Measurements from ENCODE around the gene RAMAC. TPM values are rescaled to one million over a fixed set of nuclear protein-coding genes. Genes with fewer than 3 reads are reported as not detected.

Gene RAMAC
- total and polyA plus RNA-seq, 2 of the 4 experiments (the other 2 are of a cell fraction) = 23.6 to 29.6 TPM

GRCh38 chr15:82937712-82938058, 48.3 kb upstream of the RAMAC start:
- TF ChIP-seq MAFK (IDR thresholded peaks at IDR 0.05; ENCODE audit: low read depth, low read length) (no peak), NFE2L2 (IDR thresholded peaks at IDR 0.05; ENCODE audit: low read depth, low read length) (no peak), RCOR1 (IDR thresholded peaks at IDR 0.05; ENCODE audit: insufficient replicate concordance, low read length) (no peak), USF2 (IDR thresholded peaks at IDR 0.05; ENCODE audit: low read depth, low read length) (no peak), BHLHE40 (IDR thresholded peaks at IDR 0.05; ENCODE audit: low read depth, low read length) (no peak), POLR2A (IDR thresholded peaks at IDR 0.05; ENCODE audit: low read depth, low read length) (no peak), ELK1 (IDR thresholded peaks at IDR 0.05; ENCODE audit: borderline replicate concordance, low read depth, low read length) (no peak), RAD21 (IDR thresholded peaks at IDR 0.05; ENCODE audit: low read length) (no peak), CHD1 (IDR thresholded peaks at IDR 0.05; ENCODE audit: low read depth, low read length) (no peak), CTCF (conservative IDR thresholded peaks at IDR 0.05; ENCODE audit: low read depth, low read length) (no peak), MAZ (IDR thresholded peaks at IDR 0.05; ENCODE audit: borderline replicate concordance, low read depth, low read length) (no peak), RFX5 (IDR thresholded peaks at IDR 0.05; ENCODE audit: low read depth, low read length) (no peak), MXI1 (IDR thresholded peaks at IDR 0.05; ENCODE audit: borderline replicate concordance, low read depth, low read length) (no peak), CEBPB (IDR thresholded peaks at IDR 0.05; ENCODE audit: low read depth, low read length) (no peak)
- Histone ChIP-seq H3K4ac (ENCODE audit: low read depth, low read length) (no peak overlapping the region), H3K14ac (replicated peaks; ENCODE audit: low read depth, low read length) (no peak overlapping the region), H4K91ac (ENCODE audit: insufficient read depth, low read depth, low read length) (no peak overlapping the region), H2BK120ac (ENCODE audit: low read depth, low read length) (no peak overlapping the region), H2BK20ac (ENCODE audit: low read depth, low read length) (no peak overlapping the region), H3K4me2 (ENCODE audit: low read depth, low read length) (no peak overlapping the region), H3K23ac (ENCODE audit: low read depth, low read length) (no peak overlapping the region), H3K27me3 (ENCODE audit: control insufficient read depth, insufficient read depth, low read length) (peaks cover 5% of the 10 kb centered on the region), H3K56ac (ENCODE audit: extremely low read depth, insufficient read depth, low read length) (no peak overlapping the region), H2BK15ac (ENCODE audit: low read depth, low read length) (no peak overlapping the region), H2AFZ (replicated peaks; ENCODE audit: low read length, poor library complexity) (no peak overlapping the region), H2AK9ac (replicated peaks; ENCODE audit: low read depth, low read length, poor library complexity) (no peak overlapping the region), H3K4me1 (ENCODE audit: control insufficient read depth, insufficient read depth, low read length) (no peaks in the 10 kb centered on the region), H4K8ac (ENCODE audit: low read depth in 2 of 2, low read length in 2 of 2) (no peak overlapping the region), H3K9ac (ENCODE audit: low read depth, low read length) (no peak overlapping the region), H3K36me3 (ENCODE audit: control insufficient read depth, insufficient read depth, low read length) (no peaks in the 10 kb centered on the region), H3K27ac (ENCODE audit: insufficient read depth, low read length) (no peak overlapping the region), H3K79me1 (ENCODE audit: low read depth in 1 of 2, low read length in 2 of 2) (no peaks in the 10 kb centered on the region), H4K5ac (ENCODE audit: low read depth, low read length) (no peak overlapping the region), H3K9me1 (ENCODE audit: insufficient read depth, low read length) (no peaks in the 10 kb centered on the region), H4K20me1 (ENCODE audit: insufficient read depth, low read length) (no peaks in the 10 kb centered on the region), H3K4me3 (ENCODE audit: insufficient read depth, low read depth, low read length) (no peak overlapping the region), H3K18ac (ENCODE audit: low read depth, low read length) (no peak overlapping the region), H2BK5ac (ENCODE audit: low read depth, low read length, poor library complexity, severe bottlenecking) (no peak overlapping the region), H3K9me3 (ENCODE audit: control insufficient read depth, insufficient read depth, low read length) (no peaks in the 10 kb centered on the region), H2AK5ac (ENCODE audit: low read depth, low read length) (no peak overlapping the region)
- ChIA-PET POLR2A (ENCODE audit: unreplicated experiment) (no interaction called here), CTCF (no interaction called here)
- in situ Hi-C loops (cut with MboI; ENCODE audit: low sequenced_read_pairs) = no loop called here
- no TSS peak for BruUV-seq (replicated peaks)
- DNase-seq (no peak), ATAC-seq (ENCODE audit: low read depth) (no peak)
- WGBS, 2 experiments (ENCODE audit: extremely low coverage in 2 of 2, insufficient read length in 1 of 2) = 100% methylated on average over 1 of the region's 5 CpGs; no CpG with 5 or more reads in 1 of the 2 experiments
- dilution Hi-C loops (cut with HindIII; ENCODE audit: low sequenced_read_pairs, unreplicated experiment) = no loop called here
- intact Hi-C loops (cut with micrococcal nuclease) = no loop called here
